ENCODE measurements around the gene SLC33A1. TPM values are rescaled to one million over a fixed set of nuclear protein-coding genes. Genes with fewer than 3 reads are reported as not detected.

SLC33A1 gene
- total and polyA plus RNA-seq, 2 of the 13 experiments (the other 11 are each of a cell fraction or from before 2014, with no cell fraction given) = 20.0 to 32.1 TPM

GRCh38 chr3:155870133-155870944 lies 16.1 kb upstream of the SLC33A1 start, which contains the start of gene GMPS (continued):
- TF ChIP-seq PCBP1 (IDR thresholded peaks at IDR 0.05; ENCODE audit: borderline replicate concordance, low read depth, low read length) (0 out of 2 replicates have a peak, but pooled peaks have one; percentile 22), NPAS2 (CRISPR knock-in tag; IDR thresholded peaks at IDR 0.05; ENCODE audit: borderline replicate concordance) (no peak), EP300 (IDR thresholded peaks at IDR 0.05; ENCODE audit: low read depth in 2 of 2, low read length in 2 of 2) (no peak), EP300 (CRISPR knock-in tag; IDR thresholded peaks at IDR 0.05; ENCODE audit: borderline replicate concordance) (no peak), CREB3 (CRISPR knock-in tag; IDR thresholded peaks at IDR 0.05) (no peak), FOXA3 (CRISPR knock-in tag; IDR thresholded peaks at IDR 0.05) (peak; percentile 22; the same call in 1 of the 2 replicates), BCLAF1 (IDR thresholded peaks at IDR 0.05) (no peak), MLXIP (CRISPR knock-in tag; IDR thresholded peaks at IDR 0.05; ENCODE audit: borderline replicate concordance) (no peak), RARA (CRISPR knock-in tag; IDR thresholded peaks at IDR 0.05) (no peak; the same call in 1 of the 2 replicates), SCMH1 (CRISPR knock-in tag; IDR thresholded peaks at IDR 0.05; ENCODE audit: borderline replicate concordance) (no peak), ZNF607 (CRISPR knock-in tag; IDR thresholded peaks at IDR 0.05; ENCODE audit: borderline replicate concordance) (no peak), KDM3A (CRISPR knock-in tag; IDR thresholded peaks at IDR 0.05; ENCODE audit: low read depth) (no peak; the same call in 1 of the 2 replicates), ZNF878 (CRISPR knock-in tag; IDR thresholded peaks at IDR 0.05) (no peak), SNAI1 (CRISPR knock-in tag; IDR thresholded peaks at IDR 0.05; ENCODE audit: borderline replicate concordance) (no peak), TEF (CRISPR knock-in tag; IDR thresholded peaks at IDR 0.05) (no peak), ZBTB1 (CRISPR knock-in tag; IDR thresholded peaks at IDR 0.05; ENCODE audit: borderline replicate concordance) (no peak), ERF (CRISPR knock-in tag; IDR thresholded peaks at IDR 0.05) (peak; percentile 48), SIX1 (CRISPR knock-in tag; IDR thresholded peaks at IDR 0.05; ENCODE audit: borderline replicate concordance) (no peak), HMG20A (CRISPR knock-in tag; IDR thresholded peaks at IDR 0.05; ENCODE audit: borderline replicate concordance) (no peak), HMG20B (CRISPR knock-in tag; conservative IDR thresholded peaks at IDR 0.05) (no peak), ZNF256 (CRISPR knock-in tag; conservative IDR thresholded peaks at IDR 0.05) (no peak), CBX2 (IDR thresholded peaks at IDR 0.05; ENCODE audit: low read depth, low read length) (no peak), CBX2 (CRISPR knock-in tag; IDR thresholded peaks at IDR 0.05; ENCODE audit: low read depth) (no peak), TP53 (CRISPR knock-in tag; conservative IDR thresholded peaks at IDR 0.05) (0 out of 2 replicates have a peak, but pooled peaks have one; percentile 15)
